NB4 (cell line): ENCODE data around the gene RGS11.
"Not testable (repeated sequence)": the region's sequence is repeated elsewhere in the genome, so short reads cannot be mapped to it uniquely, and the experiment has no call there.

Experiments used
- DNase-seq: peaks from one replicate; pipeline ENCODE4 v3.0.0; 2010; ENCODE audit warnings: low read depth
- H3K4me3 ChIP-seq: one replicate; pipeline ENCODE4 v1.5.1; 2011; ENCODE audit warnings: mild to moderate bottlenecking, low read depth, low read length, moderate library complexity
- CTCF ChIP-seq: IDR thresholded peaks from one replicate; pipeline ENCODE4 v1.5.1; 2012; ENCODE audit warnings: low read depth, low read length
- MAX ChIP-seq: IDR thresholded peaks from 2 replicates; pipeline ENCODE4 v1.6.1; 2011; ENCODE audit warnings: low read depth, low read length
- MYC ChIP-seq: IDR thresholded peaks from 2 replicates; pipeline ENCODE4 v1.6.1; 2011; ENCODE audit warnings: low read depth, low read length
- POLR2A ChIP-seq: IDR thresholded peaks from 2 replicates; pipeline ENCODE4 v1.6.1; 2011; ENCODE audit warnings: mild to moderate bottlenecking; ENCODE audit not compliant: insufficient read length; ENCODE audit errors: extremely low read depth

The RGS11 gene

GRCh38 chr16:262121-262745 lies 13.5 kb downstream of the RGS11 start:
- no peak for DNase-seq
- TF ChIP-seq POLR2A (no peak), MYC (no peak), CTCF (no peak), MAX (no peak)
- no peak overlapping the region for H3K4me3 ChIP-seq

GRCh38 chr16:261031-261691 lies 14.6 kb downstream of the RGS11 start:
- no peak for TF ChIP-seq CTCF
- no peak overlapping the region for H3K4me3 ChIP-seq
- no peak for DNase-seq

GRCh38 chr16:260326-260725 lies 15.4 kb downstream of the RGS11 start:
- TF ChIP-seq CTCF (no peak), MYC (no peak), MAX (no peak), POLR2A (no peak)
- DNase-seq = no peak

GRCh38 chr16:259814-260253 lies 15.9 kb downstream of the RGS11 start:
- no peak for DNase-seq
- H3K4me3 ChIP-seq = no peak overlapping the region
- TF ChIP-seq MAX (no peak), CTCF (no peak), POLR2A (no peak)

More at GRCh38 chr16:260326-260725, 15.4 kb downstream of the RGS11 start:
- no peak overlapping the region for H3K4me3 ChIP-seq

GRCh38 chr16:259226-259625 lies 16.5 kb downstream of the RGS11 start:
- TF ChIP-seq CTCF (no peak), MYC (no peak), POLR2A (no peak), MAX (no peak)
- no peak for DNase-seq
- H3K4me3 ChIP-seq = no peak overlapping the region

- not testable (repeated sequence) for DNase-seq, H3K4me3 ChIP-seq
Measured at GRCh38 chr16:258091-258490, 17.7 kb downstream of the RGS11 start.
